ENCODE data around the gene EIF4E1B.

The EIF4E1B gene

DNA sequence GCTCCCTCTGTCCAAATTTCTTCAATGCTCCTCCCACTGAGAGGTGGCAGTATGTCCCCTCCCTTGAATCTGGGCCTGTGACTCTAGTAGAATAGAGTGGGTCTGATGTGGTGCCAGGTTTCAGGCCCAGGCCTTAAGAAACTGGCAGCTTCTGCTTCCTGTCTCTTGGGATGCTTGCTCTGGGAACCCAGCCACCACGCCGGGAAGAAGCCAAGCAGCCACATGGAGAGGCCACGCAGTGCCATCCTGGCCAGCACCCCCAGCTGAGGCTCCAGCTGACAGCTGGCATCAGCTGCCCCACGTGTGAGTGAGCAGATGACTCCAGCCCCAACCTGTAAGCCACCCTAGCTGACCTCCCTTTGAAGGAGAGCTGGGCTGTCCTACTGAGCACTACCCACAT, 9.5 kb downstream of the EIF4E1B start:
- no peak overlapping the region for H3K4me3 ChIP-seq (ENCODE audit: control insufficient read depth in 1 of 7, extremely low read depth in 1 of 7, insufficient read depth in 4 of 7, low read depth in 2 of 7, low read length in 6 of 7)
- CTCF ChIA-PET, result interaction anchor here (0.9 to 1.8 kb wide), 3 partner anchors 9 to 22 kb away, joined by 3 to 8 read pairs (median 4); partner anchors contain the start of gene EIF4E1B
- H3K27ac ChIP-seq (ENCODE audit: insufficient read depth in 1 of 2, low read depth in 1 of 2, low read length in 2 of 2, poor library complexity in 1 of 2, severe bottlenecking in 2 of 2), result no peak overlapping the region
- H3K36me3 ChIP-seq (ENCODE audit: control insufficient read depth in 4 of 4, insufficient read depth in 4 of 4, low read length in 3 of 4), result no peaks in the 10 kb centered on the region
- peaks cover 0 to 12% (median 10%) of the 10 kb centered on the region in 5 experiments for H3K27me3 ChIP-seq (replicated peaks in 2 of 5; ENCODE audit: control insufficient read depth in 4 of 5, insufficient read depth in 5 of 5, low read length in 4 of 5)
- POLR2A ChIA-PET, result no interaction called here
- H3K4me1 ChIP-seq (ENCODE audit: control extremely low read depth in 1 of 4, control insufficient read depth in 4 of 4, insufficient read depth in 4 of 4, low read length in 3 of 4), result no peaks in the 10 kb centered on the region
- no peak for DNase-seq
- H3K9me3 ChIP-seq (ENCODE audit: control extremely low read depth in 1 of 5, control insufficient read depth in 4 of 5, insufficient read depth in 2 of 5, low read depth in 1 of 5, low read length in 4 of 5), result peaks cover 0 to 4% (median 0%) of the 10 kb centered on the region in 5 experiments
- WGBS (ENCODE audit: insufficient coverage), result 96% methylated on average over 3 of the region's 4 CpGs

DNA sequence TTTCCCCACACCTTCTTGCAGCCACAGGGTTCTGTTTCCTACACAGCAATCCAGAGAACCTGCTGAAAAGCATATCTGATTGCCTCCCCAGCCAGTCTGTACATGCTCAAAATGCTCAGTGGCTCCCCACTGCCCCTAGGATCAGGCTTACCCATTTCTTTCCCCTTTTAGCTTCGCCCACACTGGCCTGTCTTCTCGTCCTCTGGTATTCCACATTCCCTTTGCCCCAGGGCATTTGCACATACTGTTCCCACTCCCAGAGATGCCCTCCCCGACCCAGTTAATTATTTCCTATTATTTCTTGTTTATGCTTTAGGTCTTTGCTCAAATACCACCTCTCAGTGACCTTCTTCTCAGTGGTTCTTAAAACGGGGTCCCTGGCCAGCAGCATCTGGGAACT, 10.1 kb downstream of the EIF4E1B start:
- Histone ChIP-seq H3K4me3 (ENCODE audit: control insufficient read depth in 1 of 7, extremely low read depth in 1 of 7, insufficient read depth in 4 of 7, low read depth in 2 of 7, low read length in 6 of 7) (no peak overlapping the region), H3K36me3 (ENCODE audit: control insufficient read depth in 4 of 4, insufficient read depth in 4 of 4, low read length in 3 of 4) (no peaks in the 10 kb centered on the region), H3K9me3 (ENCODE audit: control extremely low read depth in 1 of 5, control insufficient read depth in 4 of 5, insufficient read depth in 2 of 5, low read depth in 1 of 5, low read length in 4 of 5) (peaks cover 0 to under 1% (median 0%) of the 10 kb centered on the region in 5 experiments), H3K27ac (ENCODE audit: insufficient read depth in 1 of 2, low read depth in 1 of 2, low read length in 2 of 2, poor library complexity in 1 of 2, severe bottlenecking in 2 of 2) (no peak overlapping the region), H3K27me3 (replicated peaks in 2 of 5; ENCODE audit: control insufficient read depth in 4 of 5, insufficient read depth in 5 of 5, low read length in 4 of 5) (peaks cover 0 to 7% (median 4%) of the 10 kb centered on the region in 5 experiments), H3K4me1 (ENCODE audit: control extremely low read depth in 1 of 4, control insufficient read depth in 4 of 4, insufficient read depth in 4 of 4, low read length in 3 of 4) (no peaks in the 10 kb centered on the region)
- CTCF ChIA-PET, result interaction anchor here (0.9 to 1.8 kb wide), 3 partner anchors 10 to 17 kb away, joined by 3 to 8 read pairs (median 4); partner anchors contain the start of genes EIF4E1B and SNCB
- POLR2A ChIA-PET, result interaction anchor here (0.7 kb wide), 1 partner anchor 1572 kb away, joined by 3 read pairs; no protein-coding TSS in a partner anchor
- WGBS (ENCODE audit: insufficient coverage), result 100% methylated on average over 3 of the region's 4 CpGs
- DNase-seq, result no peak

GRCh38 chr5:176642675-176643490, 12.4 kb downstream of the EIF4E1B start:
- 87% methylated on average over 10 of the region's 15 CpGs for WGBS (ENCODE audit: insufficient coverage)
- CTCF ChIA-PET, result interaction anchor here (1.3 kb wide), 1 partner anchor 15 kb away, joined by 5 read pairs; no protein-coding TSS in a partner anchor

GRCh38 chr5:176643491-176644219, 13.2 kb downstream of the EIF4E1B start:
- WGBS (ENCODE audit: insufficient coverage), result 95% methylated on average over 6 of the region's 11 CpGs
- Histone ChIP-seq H3K27me3 (replicated peaks in 2 of 5; ENCODE audit: control insufficient read depth in 4 of 5, insufficient read depth in 5 of 5, low read length in 4 of 5) (no peaks in the 10 kb centered on the region), H3K9me3 (ENCODE audit: control extremely low read depth in 1 of 5, control insufficient read depth in 4 of 5, insufficient read depth in 2 of 5, low read depth in 1 of 5, low read length in 4 of 5) (no peaks in the 10 kb centered on the region), H3K4me3 (ENCODE audit: control insufficient read depth in 1 of 7, extremely low read depth in 1 of 7, insufficient read depth in 4 of 7, low read depth in 2 of 7, low read length in 6 of 7) (no peak overlapping the region), H3K36me3 (ENCODE audit: control insufficient read depth in 4 of 4, insufficient read depth in 4 of 4, low read length in 3 of 4) (no peaks in the 10 kb centered on the region), H3K4me1 (ENCODE audit: control extremely low read depth in 1 of 4, control insufficient read depth in 4 of 4, insufficient read depth in 4 of 4, low read length in 3 of 4) (peaks cover 0 to 20% (median 17%) of the 10 kb centered on the region in 4 experiments), H3K27ac (ENCODE audit: insufficient read depth in 1 of 2, low read depth in 1 of 2, low read length in 2 of 2, poor library complexity in 1 of 2, severe bottlenecking in 2 of 2) (no peak overlapping the region)
- DNase-seq, result no peak
- CTCF ChIA-PET, result interaction anchor here (1.3 kb wide), 1 partner anchor 14 kb away, joined by 5 read pairs; no protein-coding TSS in a partner anchor
- POLR2A ChIA-PET, result no interaction called here

More at GRCh38 chr5:176642675-176643490, 12.4 kb downstream of the EIF4E1B start:
- DNase-seq, result no peak
- no peaks in the 10 kb centered on the region for H3K36me3 ChIP-seq (ENCODE audit: control insufficient read depth in 4 of 4, insufficient read depth in 4 of 4, low read length in 3 of 4)
- no peak overlapping the region for H3K4me3 ChIP-seq (ENCODE audit: control insufficient read depth in 1 of 7, extremely low read depth in 1 of 7, insufficient read depth in 4 of 7, low read depth in 2 of 7, low read length in 6 of 7)
- POLR2A ChIA-PET, result no interaction called here
- peaks cover 0 to 12% (median 9%) of the 10 kb centered on the region in 4 experiments for H3K4me1 ChIP-seq (ENCODE audit: control extremely low read depth in 1 of 4, control insufficient read depth in 4 of 4, insufficient read depth in 4 of 4, low read length in 3 of 4)
- H3K27me3 ChIP-seq (replicated peaks in 2 of 5; ENCODE audit: control insufficient read depth in 4 of 5, insufficient read depth in 5 of 5, low read length in 4 of 5), result peaks cover 0 to 3% (median 0%) of the 10 kb centered on the region in 5 experiments
- H3K9me3 ChIP-seq (ENCODE audit: control extremely low read depth in 1 of 5, control insufficient read depth in 4 of 5, insufficient read depth in 2 of 5, low read depth in 1 of 5, low read length in 4 of 5), result no peaks in the 10 kb centered on the region
- H3K27ac ChIP-seq (ENCODE audit: insufficient read depth in 1 of 2, low read depth in 1 of 2, low read length in 2 of 2, poor library complexity in 1 of 2, severe bottlenecking in 2 of 2), result no peak overlapping the region

GRCh38 chr5:176644294-176644693, 13.8 kb downstream of the EIF4E1B start:
- H3K9me3 ChIP-seq (ENCODE audit: control extremely low read depth in 1 of 5, control insufficient read depth in 4 of 5, insufficient read depth in 2 of 5, low read depth in 1 of 5, low read length in 4 of 5), result no peaks in the 10 kb centered on the region
- H3K4me3 ChIP-seq (ENCODE audit: control insufficient read depth in 1 of 7, extremely low read depth in 1 of 7, insufficient read depth in 4 of 7, low read depth in 2 of 7, low read length in 6 of 7), result no peak overlapping the region
- no peaks in the 10 kb centered on the region for H3K36me3 ChIP-seq (ENCODE audit: control insufficient read depth in 4 of 4, insufficient read depth in 4 of 4, low read length in 3 of 4)
- CTCF ChIA-PET, result interaction anchor here (1.3 kb wide), 1 partner anchor 14 kb away, joined by 5 read pairs; no protein-coding TSS in a partner anchor
- H3K27me3 ChIP-seq (replicated peaks in 2 of 5; ENCODE audit: control insufficient read depth in 4 of 5, insufficient read depth in 5 of 5, low read length in 4 of 5), result no peaks in the 10 kb centered on the region
- POLR2A ChIA-PET, result no interaction called here
- H3K4me1 ChIP-seq (ENCODE audit: control extremely low read depth in 1 of 4, control insufficient read depth in 4 of 4, insufficient read depth in 4 of 4, low read length in 3 of 4), result peaks cover 0 to 26% (median 23%) of the 10 kb centered on the region in 4 experiments
- no peak for DNase-seq
- no peak overlapping the region for H3K27ac ChIP-seq (ENCODE audit: insufficient read depth in 1 of 2, low read depth in 1 of 2, low read length in 2 of 2, poor library complexity in 1 of 2, severe bottlenecking in 2 of 2)
- 96% methylated on average over 3 of the region's 9 CpGs for WGBS (ENCODE audit: insufficient coverage)

DNA sequence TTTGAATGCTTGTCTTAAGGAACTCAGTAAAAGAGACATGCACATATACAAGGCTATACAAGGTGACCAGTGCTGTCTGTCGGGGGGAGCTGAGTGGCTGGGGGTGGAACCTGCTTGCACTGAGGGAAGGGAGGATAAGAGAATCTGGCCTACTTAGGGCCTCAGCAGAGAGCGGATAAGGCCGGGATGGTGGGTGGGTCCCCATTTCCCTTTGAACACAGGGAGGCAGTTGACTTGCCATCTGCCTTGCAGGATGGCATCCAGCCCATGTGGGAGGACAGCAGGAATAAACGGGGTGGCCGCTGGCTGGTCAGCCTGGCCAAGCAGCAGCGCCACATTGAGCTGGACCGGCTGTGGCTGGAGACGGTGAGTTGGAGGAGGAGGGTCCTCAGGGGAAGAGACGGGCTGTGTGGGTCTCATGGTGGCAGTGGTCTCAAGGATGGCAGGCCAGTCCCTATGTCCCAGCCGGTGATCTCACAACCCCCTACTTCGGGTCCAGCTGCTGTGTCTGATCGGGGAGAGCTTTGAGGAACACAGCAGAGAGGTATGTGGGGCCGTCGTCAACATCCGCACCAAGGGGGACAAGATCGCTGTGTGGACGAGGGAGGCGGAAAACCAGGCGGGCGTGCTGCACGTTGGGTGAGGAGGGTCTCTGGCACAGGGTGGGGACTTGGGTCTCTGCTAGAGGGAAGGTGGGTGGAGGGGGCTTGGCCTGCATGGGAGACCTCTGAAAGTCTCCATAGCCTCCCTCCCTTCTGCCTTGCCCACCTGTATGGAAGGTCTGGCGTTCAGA, 14.6 kb downstream of the EIF4E1B start:
- Histone ChIP-seq H3K9me3 (ENCODE audit: control extremely low read depth in 1 of 5, control insufficient read depth in 4 of 5, insufficient read depth in 2 of 5, low read depth in 1 of 5, low read length in 4 of 5) (no peaks in the 10 kb centered on the region), H3K4me3 (ENCODE audit: control insufficient read depth in 1 of 7, extremely low read depth in 1 of 7, insufficient read depth in 4 of 7, low read depth in 2 of 7, low read length in 6 of 7) (no peak overlapping the region), H3K4me1 (ENCODE audit: control extremely low read depth in 1 of 4, control insufficient read depth in 4 of 4, insufficient read depth in 4 of 4, low read length in 3 of 4) (peaks cover 0 to 32% (median 25%) of the 10 kb centered on the region in 4 experiments), H3K27me3 (replicated peaks in 2 of 5; ENCODE audit: control insufficient read depth in 4 of 5, insufficient read depth in 5 of 5, low read length in 4 of 5) (no peaks in the 10 kb centered on the region), H3K36me3 (ENCODE audit: control insufficient read depth in 4 of 4, insufficient read depth in 4 of 4, low read length in 3 of 4) (no peaks in the 10 kb centered on the region), H3K27ac (ENCODE audit: insufficient read depth in 1 of 2, low read depth in 1 of 2, low read length in 2 of 2, poor library complexity in 1 of 2, severe bottlenecking in 2 of 2) (no peak overlapping the region)
- no peak for DNase-seq
- WGBS (ENCODE audit: insufficient coverage), result 98% methylated on average over 18 of the region's 22 CpGs
- ChIA-PET POLR2A (no interaction called here), CTCF (no interaction called here)
